SK-N-SH (cell line): ENCODE data around the gene SAMD4A. TPM values are rescaled to one million over a fixed set of nuclear protein-coding genes. Genes with fewer than 3 reads are reported as not detected.
A peak's percentile ranks its signal among the peaks of the same experiment; 100 is the strongest.

Source experiments
- CTCF ChIA-PET: fragments of 300-600, 350-600 bp; formaldehyde crosslinking; extraction: SDS; loops from one replicate; lab custom pipeline; 2021; lab: Yijun Ruan, JAX
- POLR2A ChIA-PET: fragments of 350-600 bp; sonication (Branson Sonifier 250); formaldehyde crosslinking; extraction: SDS; loops from one replicate; lab custom pipeline; 2020; ENCODE audit warnings: antibody characterized with exemption, inconsistent platforms; lab: Yijun Ruan, JAX
- DNase-seq: peaks from one replicate; pipeline ENCODE4 v3.0.0; 2012
- H2AFZ ChIP-seq: fragments of 200-600 bp; sonication (generic); 2 replicates; pipeline ENCODE4 v1.8.1; 2016; ENCODE audit warnings: antibody characterized with exemption, mild to moderate bottlenecking, low read depth
- H3F3A ChIP-seq: fragments of 200-600 bp; sonication (generic); replicated peaks from 2 replicates; pipeline ENCODE3; 2016; ENCODE audit warnings: antibody characterized with exemption, mild to moderate bottlenecking; ENCODE audit not compliant: insufficient read depth
- H3K27ac ChIP-seq, 2 experiments: fragments of 200-500 bp in 1 of 2; fragments of 200-600 bp in 1 of 2; sonication (Bioruptor generic) in 1 of 2; sonication (generic), shearing (Covaris generic) in 1 of 2; 2 replicates each; pipeline versions ENCODE4 v1.5.1 to v1.6.1; 2014 to 2016; ENCODE audit warnings: low read depth in 2 of 2, inconsistent platforms in 1 of 2, low read length in 1 of 2, mild to moderate bottlenecking in 1 of 2, mixed read lengths in 1 of 2
- H3K27me3 ChIP-seq: fragments of 200-600 bp; sonication (generic), shearing (Covaris generic); 2 replicates; pipeline ENCODE4 v1.6.1; 2016; ENCODE audit warnings: mixed run types; ENCODE audit not compliant: insufficient read depth
- H3K36me3 ChIP-seq, 2 experiments: fragments of 200-500 bp in 1 of 2; fragments of 200-600 bp in 1 of 2; sonication (Bioruptor generic) in 1 of 2; sonication (generic) in 1 of 2; replicated peaks in 1 of 2; 2 replicates each; pipeline versions ENCODE3 to v1.5.1; 2014 to 2016; ENCODE audit warnings: low read length in 1 of 2, mild to moderate bottlenecking in 1 of 2; ENCODE audit not compliant: insufficient read depth in 2 of 2, control insufficient read depth in 1 of 2
- H3K4me1 ChIP-seq, 2 experiments: fragments of 200-500 bp in 1 of 2; fragments of 200-600 bp in 1 of 2; sonication (Bioruptor generic) in 1 of 2; sonication (generic), shearing (Covaris generic) in 1 of 2; 2 replicates each; pipeline versions ENCODE4 v1.5.1 to v1.6.1; 2014 to 2016; ENCODE audit warnings: low read depth in 1 of 2, low read length in 1 of 2, mixed run types in 1 of 2; ENCODE audit not compliant: insufficient read depth in 2 of 2, control insufficient read depth in 1 of 2
- H3K4me2 ChIP-seq: fragments of 200-600 bp; sonication (generic), shearing (Covaris generic); 2 replicates; pipeline ENCODE4 v1.6.1; 2017; ENCODE audit warnings: mixed run types
- H3K4me3 ChIP-seq, 2 experiments: fragments of 200-500 bp in 1 of 2; fragments of 200-600 bp in 1 of 2; sonication (Bioruptor generic) in 1 of 2; sonication (generic), shearing (Covaris generic) in 1 of 2; 2 replicates each; pipeline versions ENCODE4 v1.5.1 to v1.8.1; 2014 to 2016; ENCODE audit warnings: low read depth in 2 of 2, inconsistent platforms in 1 of 2, low read length in 1 of 2, mild to moderate bottlenecking in 1 of 2, mixed read lengths in 1 of 2, moderate library complexity in 1 of 2
- H3K79me2 ChIP-seq: fragments of 200-600 bp; sonication (generic); 2 replicates; pipeline ENCODE4 v1.8.1; 2017; ENCODE audit warnings: mild to moderate bottlenecking; ENCODE audit not compliant: insufficient read depth
- H3K9ac ChIP-seq: fragments of 200-600 bp; sonication (generic); 2 replicates; pipeline ENCODE4 v1.6.1; 2017; ENCODE audit warnings: mixed run types
- H3K9me2 ChIP-seq: fragments of 200-600 bp; sonication (generic); 2 replicates; pipeline ENCODE4 v1.6.1; 2017; ENCODE audit warnings: mixed run types
- H3K9me3 ChIP-seq: fragments of 200-600 bp; sonication (generic); 2 replicates; pipeline ENCODE4 v1.6.1; 2017; ENCODE audit warnings: mixed run types, mild to moderate bottlenecking, moderate library complexity
- H4K20me1 ChIP-seq: fragments of 200-600 bp; sonication (generic); 2 replicates; pipeline ENCODE4 v1.6.1; 2017; ENCODE audit warnings: mild to moderate bottlenecking, mixed run types; ENCODE audit not compliant: insufficient read depth
- CHD2 ChIP-seq: fragments of 150-350 bp; IDR thresholded peaks from 2 replicates; pipeline ENCODE4 v1.6.1; 2018; ENCODE audit warnings: low read length; ENCODE audit not compliant: partially characterized antibody
- EP300 ChIP-seq, 2 experiments: IDR thresholded peaks; 2 replicates each; pipeline versions ENCODE4 v1.4.0 to v1.6.1; 2012; ENCODE audit warnings: borderline replicate concordance in 1 of 2, low read depth in 1 of 2, low read length in 1 of 2
- EZH2phosphoT487 ChIP-seq: fragments of 200-600 bp; sonication (generic); IDR thresholded peaks from 2 replicates; pipeline ENCODE4 v1.6.1; 2017; ENCODE audit warnings: low read depth, mixed run types, mild to moderate bottlenecking, antibody characterized with exemption, moderate library complexity, borderline replicate concordance
- FOSL2 ChIP-seq: IDR thresholded peaks from 2 replicates; pipeline ENCODE4 v1.4.0; 2012; ENCODE audit warnings: low read depth, mild to moderate bottlenecking, moderate library complexity, borderline replicate concordance
- GABPA ChIP-seq: IDR thresholded peaks from 2 replicates; pipeline ENCODE4 v1.4.0; 2012; ENCODE audit warnings: low read depth, mild to moderate bottlenecking
- GATA2 ChIP-seq: sonication (generic); formaldehyde crosslinking; IDR thresholded peaks from 2 replicates; pipeline ENCODE4 v1.5.0; 2020; ENCODE audit warnings: mild to moderate bottlenecking, missing genetic modification reagents
- JUND ChIP-seq: IDR thresholded peaks from 2 replicates; pipeline ENCODE4 v1.4.0; 2012
- MEF2A ChIP-seq: IDR thresholded peaks from 2 replicates; pipeline ENCODE4 v1.4.0; 2012; ENCODE audit warnings: low read depth, borderline replicate concordance
- MXI1 ChIP-seq: IDR thresholded peaks from 2 replicates; pipeline ENCODE4 v1.6.1; 2012; ENCODE audit warnings: mild to moderate bottlenecking, low read depth, low read length, improper control_type of control experiment
- NFIC ChIP-seq: IDR thresholded peaks from 2 replicates; pipeline ENCODE4 v1.4.0; 2012; ENCODE audit warnings: borderline replicate concordance
- RAD21 ChIP-seq: IDR thresholded peaks from 2 replicates; pipeline ENCODE4 v1.6.1; 2012; ENCODE audit warnings: mild to moderate bottlenecking, low read length
- RCOR1 ChIP-seq: fragments of 150-350 bp; IDR thresholded peaks from 2 replicates; pipeline ENCODE4 v1.6.1; 2017; ENCODE audit warnings: antibody characterized with exemption, low read length
- RFX5 ChIP-seq: IDR thresholded peaks from 2 replicates; pipeline ENCODE4 v1.6.1; 2012; ENCODE audit warnings: mild to moderate bottlenecking, improper control_type of control experiment, low read length
- RXRA ChIP-seq: IDR thresholded peaks from 2 replicates; pipeline ENCODE4 v1.4.0; 2012; ENCODE audit warnings: low read depth, mild to moderate bottlenecking, borderline replicate concordance
- TAF1 ChIP-seq: IDR thresholded peaks from 2 replicates; pipeline ENCODE4 v1.6.1; 2012; ENCODE audit warnings: low read depth, mild to moderate bottlenecking, low read length, moderate library complexity, borderline replicate concordance
- TCF12 ChIP-seq: IDR thresholded peaks from 2 replicates; pipeline ENCODE4 v1.4.0; 2012
- YY1 ChIP-seq: IDR thresholded peaks from 2 replicates; pipeline ENCODE4 v1.4.0; 2012; ENCODE audit warnings: low read depth, mild to moderate bottlenecking
- WGBS: methylation state at CpG from one replicate; pipeline ENCODE4 v1.1.6; 2017; ENCODE audit warnings: low lambda C conversion rate; 5-methylcytosine and 5-hydroxymethylcytosine counted together
- polyA plus RNA-seq, 3 experiments: library from polyadenylated mRNA; depleted of rRNA; stranded (reverse); fragments of >200 nt; gene quantifications; 2 replicates each; pipeline ENCODE4 v1.2.3, GENCODE V29; 2012
- TF ChIP-seq, protein P1 (sequence below): fragments of 150-350 bp; IDR thresholded peaks from 2 replicates; pipeline ENCODE4 v1.6.1; 2017; ENCODE audit warnings: antibody characterized with exemption, low read length, low read depth, borderline replicate concordance
- TF ChIP-seq, protein P2 (sequence below): IDR thresholded peaks from 2 replicates; pipeline ENCODE4 v1.4.0; 2012; ENCODE audit warnings: low read depth, borderline replicate concordance
- TF ChIP-seq, protein P3 (sequence below): IDR thresholded peaks from 2 replicates; pipeline ENCODE4 v1.4.0; 2012; ENCODE audit warnings: low read depth
- TF ChIP-seq, protein P4 (sequence below): IDR thresholded peaks from 2 replicates; pipeline ENCODE4; 2012

Gene SAMD4A
- polyA plus RNA-seq, 1 of the 3 experiments (the other 2 are of a cell fraction): 5.0 TPM

DNA sequence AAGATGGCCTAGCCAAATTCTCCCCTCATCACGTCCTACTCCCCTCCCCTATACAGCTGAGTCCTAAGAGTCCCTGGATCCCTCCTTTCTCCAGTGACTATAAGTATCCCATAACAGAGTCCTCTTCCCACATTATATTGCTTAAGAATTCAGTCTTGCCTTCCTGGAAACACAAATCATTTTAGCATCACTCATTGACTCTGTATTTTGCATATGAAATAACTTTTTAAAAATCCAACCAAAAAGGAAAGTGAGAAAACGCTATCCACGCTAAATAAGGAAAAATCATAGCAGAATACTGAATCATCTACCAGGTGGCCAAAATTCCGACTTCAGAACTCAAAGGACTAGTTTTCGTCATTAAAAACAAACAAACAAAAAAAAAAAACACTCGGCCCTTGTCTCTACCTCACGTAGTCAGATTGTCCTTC, 205.5 kb downstream of the SAMD4A start:
- no peaks in the 10 kb centered on the region; the same call in 1 of the 2 replicates for H4K20me1 ChIP-seq
- no peaks in the 10 kb centered on the region for H3K9me3 ChIP-seq
- H3F3A ChIP-seq: peaks cover 48% of the 10 kb centered on the region
- POLR2A ChIA-PET: interaction anchor here (0.6 to 2.2 kb wide), 3 partner anchors 130 to 263 kb away, joined by 4 to 14 read pairs (median 4); partner anchors contain the start of genes CGRRF1 and SAMD4A
- no peaks in the 10 kb centered on the region for H3K27me3 ChIP-seq
- peak overlapping the region in 1 of 2 experiments; percentile 34; a peak in 1 of 4 replicates for H3K4me3 ChIP-seq
- no peaks in the 10 kb centered on the region for H3K9me2 ChIP-seq
- H2AFZ ChIP-seq: peak overlapping the region; percentile 53
- no peak for TF ChIP-seq FOSL2
- TF ChIP-seq, all 33 proteins: peak for 0
- peak overlapping the region; percentile 91 to 97 for H3K27ac ChIP-seq
- peaks cover 11% of the 10 kb centered on the region; the same call in 1 of the 2 replicates for H3K79me2 ChIP-seq
- H3K4me1 ChIP-seq: peaks cover 17 to 48% of the 10 kb centered on the region in 2 experiments
- CTCF ChIA-PET: interaction anchor here (0.6 to 6.2 kb wide), 44 partner anchors 8 to 406 kb away, joined by 3 to 171 read pairs (median 8); partner anchors contain the start of genes CGRRF1 and SAMD4A
- peaks cover 16 to 25% of the 10 kb centered on the region in 2 experiments for H3K36me3 ChIP-seq
- peak overlapping the region; percentile 48 for H3K4me2 ChIP-seq
- DNase-seq: no peak
- 76% methylated on average over 7 of the region's 7 CpGs for WGBS
- H3K9ac ChIP-seq: peak overlapping the region; percentile 61

DNA sequence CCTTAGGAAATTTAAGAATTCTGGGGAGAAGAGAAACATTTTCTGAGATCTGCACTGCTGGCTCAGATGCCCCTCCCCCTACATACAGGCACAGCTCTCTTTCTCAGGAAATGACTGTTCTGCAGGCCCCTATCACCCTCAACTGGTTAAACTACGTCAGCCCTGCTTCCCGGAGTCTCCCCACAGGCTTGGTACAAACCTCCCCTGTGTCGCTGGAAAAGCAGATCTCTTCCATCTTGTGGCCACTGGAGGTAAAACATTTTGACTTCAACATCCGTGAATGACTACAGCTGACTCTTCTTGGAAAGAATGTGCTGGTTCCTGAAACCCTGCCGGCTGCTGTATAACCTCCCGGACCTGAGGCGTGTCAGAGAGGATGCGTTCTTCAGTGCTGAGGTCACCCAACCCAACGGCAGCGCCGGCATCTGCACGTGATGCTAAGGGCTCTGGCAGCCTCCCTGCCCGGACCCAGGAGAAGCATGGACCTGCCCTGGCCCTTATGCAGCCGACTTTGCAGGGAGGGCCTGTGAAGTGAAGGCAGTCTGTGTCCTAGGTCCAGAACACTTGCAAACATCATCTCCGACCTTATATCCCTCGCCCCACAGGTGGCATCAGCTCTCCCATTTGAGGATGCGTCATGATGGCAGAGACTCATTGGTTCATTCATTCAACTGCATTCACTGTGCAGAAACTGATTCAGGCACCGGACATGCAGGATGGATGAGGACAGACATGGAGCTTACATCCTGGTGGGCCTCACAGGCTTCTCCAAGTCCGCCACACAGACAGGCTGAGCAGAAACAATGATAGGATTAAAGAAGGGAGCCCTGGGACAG, 206.5 kb downstream of the SAMD4A start:
- H3K27me3 ChIP-seq: no peaks in the 10 kb centered on the region
- peak overlapping the region; percentile 91 to 97 for H3K27ac ChIP-seq
- peak overlapping the region; percentile 61 for H3K9ac ChIP-seq
- H4K20me1 ChIP-seq: no peaks in the 10 kb centered on the region; the same call in 1 of the 2 replicates
- H3K4me1 ChIP-seq: peaks cover 17 to 50% of the 10 kb centered on the region in 2 experiments
- H2AFZ ChIP-seq: peak overlapping the region; percentile 53; the same call in 1 of the 2 replicates
- H3F3A ChIP-seq: peaks cover 48% of the 10 kb centered on the region
- ChIA-PET POLR2A (interaction anchor here (0.6 to 2.2 kb wide), 3 partner anchors 129 to 264 kb away, joined by 4 to 14 read pairs (median 4); partner anchors contain the start of genes CGRRF1 and SAMD4A), CTCF (interaction anchor here (0.6 to 6.2 kb wide), 72 partner anchors 9 to 407 kb away, joined by 3 to 171 read pairs (median 4); partner anchors contain the start of genes CGRRF1 and SAMD4A)
- peaks cover 20 to 25% of the 10 kb centered on the region in 2 experiments for H3K36me3 ChIP-seq
- H3K9me3 ChIP-seq: no peaks in the 10 kb centered on the region
- H3K4me2 ChIP-seq: peak overlapping the region; percentile 48
- peak; percentile 91 for DNase-seq
- peak overlapping the region in 1 of 2 experiments; percentile 34; a peak in 1 of 4 replicates for H3K4me3 ChIP-seq
- no peaks in the 10 kb centered on the region for H3K9me2 ChIP-seq
- WGBS: 16% methylated on average over 7 of the region's 19 CpGs
- peaks cover 11% of the 10 kb centered on the region; the same call in 1 of the 2 replicates for H3K79me2 ChIP-seq
- TF ChIP-seq FOSL2 (peak; percentile 89; the same call in 1 of the 2 replicates), GABPA (no peak; the same call in 1 of the 2 replicates), EZH2phosphoT487 (no peak), RFX5 (0 out of 2 replicates have a peak, but pooled peaks have one; percentile 25), MXI1 (peak; percentile 71), JUND (peak; percentile 90), MEF2A (peak; percentile 67; the same call in 1 of the 2 replicates), EP300 (IDR thresholded peaks at IDR 0.05; ENCODE audit: borderline replicate concordance in 1 of 2, low read depth in 1 of 2, low read length in 1 of 2) (peak; percentile 28 to 93; a peak in 3 of 4 replicates), RXRA (0 out of 2 replicates have a peak, but pooled peaks have one; percentile 87), TAF1 (peak; percentile 16; the same call in 1 of the 2 replicates), CHD2 (peak; percentile 80), RCOR1 (no peak), NFIC (peak; percentile 85), YY1 (no peak), GATA2 (no peak), RAD21 (peak; percentile 83), TCF12 (peak; percentile 93)
- TF ChIP-seq, protein P1, sequence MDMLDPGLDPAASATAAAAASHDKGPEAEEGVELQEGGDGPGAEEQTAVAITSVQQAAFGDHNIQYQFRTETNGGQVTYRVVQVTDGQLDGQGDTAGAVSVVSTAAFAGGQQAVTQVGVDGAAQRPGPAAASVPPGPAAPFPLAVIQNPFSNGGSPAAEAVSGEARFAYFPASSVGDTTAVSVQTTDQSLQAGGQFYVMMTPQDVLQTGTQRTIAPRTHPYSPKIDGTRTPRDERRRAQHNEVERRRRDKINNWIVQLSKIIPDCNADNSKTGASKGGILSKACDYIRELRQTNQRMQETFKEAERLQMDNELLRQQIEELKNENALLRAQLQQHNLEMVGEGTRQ: peak; percentile 40; the same call in 1 of the 2 replicates
- TF ChIP-seq, protein P2, sequence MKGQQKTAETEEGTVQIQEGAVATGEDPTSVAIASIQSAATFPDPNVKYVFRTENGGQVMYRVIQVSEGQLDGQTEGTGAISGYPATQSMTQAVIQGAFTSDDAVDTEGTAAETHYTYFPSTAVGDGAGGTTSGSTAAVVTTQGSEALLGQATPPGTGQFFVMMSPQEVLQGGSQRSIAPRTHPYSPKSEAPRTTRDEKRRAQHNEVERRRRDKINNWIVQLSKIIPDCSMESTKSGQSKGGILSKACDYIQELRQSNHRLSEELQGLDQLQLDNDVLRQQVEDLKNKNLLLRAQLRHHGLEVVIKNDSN: peak; percentile 88
- TF ChIP-seq, protein P3, sequence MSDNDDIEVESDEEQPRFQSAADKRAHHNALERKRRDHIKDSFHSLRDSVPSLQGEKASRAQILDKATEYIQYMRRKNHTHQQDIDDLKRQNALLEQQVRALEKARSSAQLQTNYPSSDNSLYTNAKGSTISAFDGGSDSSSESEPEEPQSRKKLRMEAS: peak; percentile 90
- TF ChIP-seq, protein P4, sequence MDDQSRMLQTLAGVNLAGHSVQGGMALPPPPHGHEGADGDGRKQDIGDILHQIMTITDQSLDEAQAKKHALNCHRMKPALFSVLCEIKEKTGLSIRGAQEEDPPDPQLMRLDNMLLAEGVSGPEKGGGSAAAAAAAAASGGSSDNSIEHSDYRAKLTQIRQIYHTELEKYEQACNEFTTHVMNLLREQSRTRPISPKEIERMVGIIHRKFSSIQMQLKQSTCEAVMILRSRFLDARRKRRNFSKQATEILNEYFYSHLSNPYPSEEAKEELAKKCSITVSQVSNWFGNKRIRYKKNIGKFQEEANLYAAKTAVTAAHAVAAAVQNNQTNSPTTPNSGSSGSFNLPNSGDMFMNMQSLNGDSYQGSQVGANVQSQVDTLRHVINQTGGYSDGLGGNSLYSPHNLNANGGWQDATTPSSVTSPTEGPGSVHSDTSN: peak; percentile 73
